DMS153 (cell line): ENCODE results near the gene SNRNP27.
"Not testable (repeated sequence)": the region's sequence is repeated elsewhere in the genome, so short reads cannot be mapped to it uniquely, and the experiment has no call there.

Experiments
- DNase-seq: peaks from one replicate; lab custom pipeline; 2025; lab: John Stamatoyannopoulos, UW

The SNRNP27 gene

GRCh38 chr2:69946351-69947324, 52.9 kb downstream of the SNRNP27 start:
- no peak for DNase-seq

DNA sequence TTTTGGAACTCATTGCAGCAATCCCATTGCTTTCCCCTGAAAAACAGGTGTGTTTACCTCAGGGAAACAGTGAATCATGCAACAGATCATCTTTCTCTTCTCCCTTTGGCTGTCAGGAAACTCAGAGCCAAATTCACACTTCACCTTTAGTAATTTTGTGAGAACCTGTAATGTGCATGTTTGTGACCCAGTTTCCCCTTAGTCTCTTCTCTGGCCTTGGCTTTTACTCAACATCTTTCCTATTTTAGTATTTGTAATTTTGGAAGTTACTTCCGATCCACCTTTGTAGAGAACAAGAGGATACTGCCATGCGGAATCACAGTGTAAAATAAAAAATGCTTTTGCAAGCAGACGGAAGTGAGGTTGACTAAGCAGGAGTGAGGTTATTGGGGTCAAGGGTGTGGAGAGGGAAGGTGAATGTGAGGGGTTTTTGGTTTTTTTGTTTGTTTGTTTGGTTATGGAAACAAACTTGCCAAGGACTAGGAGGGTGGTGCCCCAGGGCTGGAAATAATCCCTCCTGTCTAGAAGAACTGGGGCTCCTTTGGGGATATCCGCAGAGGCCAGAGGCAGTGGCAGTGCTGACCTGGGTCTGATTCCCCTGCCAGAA, 53.7 kb downstream of the SNRNP27 start:
- no peak for DNase-seq

DNA sequence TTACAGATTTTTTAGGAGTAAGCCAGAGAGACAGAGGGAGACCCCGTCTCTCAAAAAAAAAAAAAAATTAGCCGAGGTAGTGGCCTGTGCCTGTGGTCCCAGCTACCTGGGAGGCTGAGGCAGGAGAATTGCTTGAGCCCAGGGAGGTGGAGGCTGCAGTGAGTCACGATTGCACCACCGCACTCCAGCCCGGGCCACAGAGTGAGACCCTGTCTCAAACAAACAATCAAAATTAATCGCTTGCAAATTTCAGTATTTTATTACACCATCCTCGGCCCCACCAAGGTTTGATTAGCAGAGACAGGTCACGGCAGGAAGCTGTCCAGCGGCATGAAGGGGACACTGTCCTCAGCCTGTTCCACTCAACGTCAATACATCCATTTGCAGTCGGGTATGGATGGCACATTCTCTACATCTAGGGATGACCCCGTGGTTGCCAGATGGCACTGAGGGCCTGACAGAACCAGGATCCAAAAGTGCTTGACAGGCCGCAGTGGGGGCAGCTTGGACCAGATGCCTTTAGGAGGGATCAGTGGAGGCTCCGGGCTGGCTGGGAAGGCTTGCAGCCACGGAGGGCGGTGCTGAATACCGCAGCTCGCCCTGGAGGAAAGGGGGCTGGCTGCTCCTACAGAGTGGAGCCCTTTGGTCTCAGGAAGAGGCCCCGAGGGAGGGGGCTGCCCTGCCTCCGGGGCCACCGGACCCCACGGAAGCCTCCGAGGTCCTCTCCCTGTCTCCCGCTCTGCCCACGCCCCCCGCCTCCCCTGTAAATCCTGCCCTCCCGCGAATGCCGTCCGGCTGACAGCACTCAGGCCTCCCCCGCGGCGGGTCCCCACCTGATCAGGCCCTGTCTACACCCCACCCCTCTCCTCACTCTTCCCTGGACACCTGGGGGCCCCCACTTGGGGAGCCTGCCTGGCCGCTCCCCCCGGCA, 54.5 kb downstream of the SNRNP27 start:
- DNase-seq: no peak

DNA sequence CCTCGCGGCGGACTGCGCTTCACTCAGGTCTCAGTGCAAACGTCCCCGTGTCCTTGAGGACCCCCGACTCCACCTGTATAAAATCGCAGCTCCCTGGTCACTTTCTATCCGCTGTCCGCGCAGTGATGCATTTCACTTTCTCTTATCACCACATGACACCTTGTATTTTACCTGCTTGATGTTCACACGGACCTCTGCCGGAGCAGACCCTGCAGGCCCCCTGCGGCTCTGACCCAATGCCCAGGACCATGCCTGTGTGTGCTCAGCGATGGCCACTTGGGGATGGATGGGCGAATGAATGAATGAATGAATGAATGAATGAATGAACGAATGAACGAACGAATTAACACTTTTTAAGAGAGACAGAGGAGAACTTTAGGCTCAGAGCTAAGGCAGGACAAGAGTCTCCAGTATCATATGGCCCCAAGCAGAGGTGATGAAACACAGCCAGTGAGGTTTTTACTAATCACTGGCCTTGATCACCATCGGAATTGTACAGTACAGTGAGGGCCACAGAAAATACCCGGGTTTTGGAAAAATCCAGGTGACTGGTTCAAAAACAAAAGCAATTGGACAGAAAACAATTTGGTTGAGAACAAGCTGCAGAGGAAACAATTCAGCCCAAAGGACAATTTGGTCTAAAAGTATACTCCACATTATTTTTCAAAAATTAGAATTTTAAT, 55.3 kb downstream of the SNRNP27 start:
- no peak for DNase-seq

DNA sequence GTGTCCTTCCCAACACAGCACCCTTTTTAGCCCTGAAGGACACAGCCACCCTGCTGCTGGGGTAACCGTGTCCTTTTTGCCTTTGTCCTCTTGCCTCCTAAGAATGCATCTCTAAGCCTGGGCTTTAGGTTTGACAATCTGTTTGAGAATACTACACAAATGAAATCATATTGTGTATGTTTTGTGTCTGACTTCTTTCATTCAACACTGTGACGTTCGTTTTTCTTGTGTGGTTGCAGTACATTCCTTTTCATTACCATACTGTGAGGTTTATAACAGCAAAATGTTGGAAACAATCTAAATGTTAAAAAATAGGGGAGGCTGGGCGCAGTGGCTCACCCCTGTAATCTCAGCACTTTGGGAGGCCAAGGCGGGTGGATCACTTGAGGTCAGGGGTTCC, 56.5 kb downstream of the SNRNP27 start:
- no peak for DNase-seq

GRCh38 chr2:69950671-69951070, 56.9 kb downstream of the SNRNP27 start:
- DNase-seq: not testable (repeated sequence)

GRCh38 chr2:69952336-69953115, 58.8 kb downstream of the SNRNP27 start:
- DNase-seq: no peak

DNA sequence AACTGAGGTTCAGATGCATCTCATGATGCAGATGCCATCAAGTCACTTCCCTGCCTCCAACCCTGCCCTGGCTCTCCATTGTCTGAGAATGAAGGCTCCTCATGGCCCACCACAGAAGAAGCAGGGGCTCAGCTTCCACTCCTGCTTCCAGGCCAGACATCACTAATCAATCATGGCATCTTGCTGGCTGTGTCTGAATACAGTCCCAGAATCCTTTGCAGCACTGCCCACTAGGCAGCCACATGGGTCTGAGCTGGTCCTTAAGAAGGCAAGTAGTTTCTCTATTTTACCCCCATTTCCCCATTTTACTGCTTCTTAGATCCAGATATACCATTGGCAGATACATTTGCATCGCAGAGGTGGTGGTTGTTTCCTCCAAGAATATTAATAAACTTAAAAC, 60.3 kb downstream of the SNRNP27 start:
- no peak for DNase-seq
